CD4-positive, alpha-beta T cell treated with Interleukin-17A for 4 hours (primary cell): Measurements from ENCODE around the gene VAV2.

Experiments used
- DNase-seq: peaks from one replicate; pipeline ENCODE4 v3.0.0-alpha.2; 2020; ENCODE audit warnings: mixed read lengths

Gene VAV2

GRCh38 chr9:133991964-133992779, at the start of gene VAV2:
Gene VAV2 (minus strand): TSS chr9:133992324. CDS start chr9:133992278, 46 bp downstream.
- DNase-seq: peak; percentile 68

- DNase-seq: no peak
Observed at GRCh38 chr9:134041649-134041962, 49.5 kb upstream of the VAV2 start.

GRCh38 chr9:134040781-134041648, 48.9 kb upstream of the VAV2 start:
- DNase-seq: no peak

- peak; percentile 0 for DNase-seq
Observed at GRCh38 chr9:134040176-134040565, 48.0 kb upstream of the VAV2 start.

- DNase-seq: no peak
Observed at GRCh38 chr9:134039386-134040175, 47.5 kb upstream of the VAV2 start.

GRCh38 chr9:134037641-134038040, 45.5 kb upstream of the VAV2 start:
- no peak for DNase-seq

- DNase-seq: no peak
Observed at GRCh38 chr9:134036130-134036529, 44.0 kb upstream of the VAV2 start.

- DNase-seq: no peak
Observed at GRCh38 chr9:134035041-134036039, 43.2 kb upstream of the VAV2 start.

GRCh38 chr9:134034215-134035040, 42.3 kb upstream of the VAV2 start:
- no peak for DNase-seq

GRCh38 chr9:134033516-134034214, 41.5 kb upstream of the VAV2 start:
- DNase-seq: no peak

GRCh38 chr9:134032456-134033222, 40.5 kb upstream of the VAV2 start:
- no peak for DNase-seq

GRCh38 chr9:134031783-134032182, 39.7 kb upstream of the VAV2 start:
- no peak for DNase-seq

GRCh38 chr9:134030821-134031470, 38.8 kb upstream of the VAV2 start:
- DNase-seq: no peak

GRCh38 chr9:134029248-134030226, 37.4 kb upstream of the VAV2 start:
- no peak for DNase-seq

- DNase-seq: no peak
Observed at GRCh38 chr9:134028575-134029247, 36.6 kb upstream of the VAV2 start.

GRCh38 chr9:134028076-134028475, 36.0 kb upstream of the VAV2 start:
- no peak for DNase-seq

GRCh38 chr9:134027561-134027960, 35.4 kb upstream of the VAV2 start:
- DNase-seq: no peak
